GM19395 (cell line): ENCODE measurements around the gene SUMO2.

Experiments
- ATAC-seq: cut with Tn5 transposase; IDR thresholded peaks from one replicate; pipeline ENCODE4 v1.9.1; 2021; ENCODE audit warnings: mild to moderate bottlenecking, moderate library complexity; ENCODE audit not compliant: unreplicated experiment

SUMO2 gene

DNA sequence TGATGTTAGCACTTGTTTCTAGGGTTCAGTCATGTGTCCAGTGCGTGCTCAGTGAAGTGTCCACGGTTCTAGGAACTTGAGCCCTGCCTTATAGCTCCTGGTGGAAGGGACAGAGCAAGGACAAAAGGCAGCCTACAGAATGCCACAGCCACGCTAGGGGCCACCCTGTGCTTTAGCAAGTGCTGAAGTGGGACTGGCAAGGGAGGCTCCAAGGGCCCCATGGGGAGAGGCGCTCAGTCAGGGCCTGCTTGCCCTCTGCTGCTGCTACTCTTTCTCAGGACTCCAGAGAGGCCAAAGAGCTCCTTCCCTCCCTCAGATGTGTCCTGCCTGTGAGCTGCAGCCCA lies 58.0 kb downstream of the SUMO2 start:
- no peak for ATAC-seq

- no peak for ATAC-seq
Observed at GRCh38 chr17:75124041-75124818, 58.5 kb downstream of the SUMO2 start.

DNA sequence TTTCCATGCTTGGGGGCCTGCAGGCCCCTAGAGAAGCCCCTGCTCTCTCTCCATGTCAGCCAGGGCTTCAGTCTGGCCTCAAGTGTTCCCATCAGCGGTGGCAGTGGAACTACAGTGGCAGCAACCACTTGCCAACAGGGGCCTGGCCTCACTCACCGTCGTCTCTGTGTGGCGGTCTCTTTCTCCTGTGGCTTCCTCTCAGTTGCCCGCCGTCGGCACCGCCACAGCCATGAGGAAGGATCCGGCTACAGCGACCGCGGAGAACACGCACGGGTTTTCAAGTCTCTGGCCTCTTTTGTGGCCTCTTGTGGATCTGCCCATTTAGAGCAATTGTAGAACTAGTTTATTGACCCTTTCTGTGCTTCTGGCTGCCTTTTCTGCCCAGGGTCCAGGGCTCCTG lies 64.5 kb downstream of the SUMO2 start:
- no peak for ATAC-seq

GRCh38 chr17:75116737-75117136 lies 66.0 kb downstream of the SUMO2 start:
- ATAC-seq = no peak
